HG02884 (cell line): Measurements from ENCODE around the gene PROX2.
A peak's percentile ranks its signal among the peaks of the same experiment; 100 is the strongest.

ENCODE experiments used
- ATAC-seq: cut with Tn5 transposase; IDR thresholded peaks from one replicate; pipeline ENCODE4 v1.9.1; 2021; ENCODE audit warnings: mild to moderate bottlenecking, moderate library complexity; ENCODE audit not compliant: unreplicated experiment

Gene PROX2

DNA sequence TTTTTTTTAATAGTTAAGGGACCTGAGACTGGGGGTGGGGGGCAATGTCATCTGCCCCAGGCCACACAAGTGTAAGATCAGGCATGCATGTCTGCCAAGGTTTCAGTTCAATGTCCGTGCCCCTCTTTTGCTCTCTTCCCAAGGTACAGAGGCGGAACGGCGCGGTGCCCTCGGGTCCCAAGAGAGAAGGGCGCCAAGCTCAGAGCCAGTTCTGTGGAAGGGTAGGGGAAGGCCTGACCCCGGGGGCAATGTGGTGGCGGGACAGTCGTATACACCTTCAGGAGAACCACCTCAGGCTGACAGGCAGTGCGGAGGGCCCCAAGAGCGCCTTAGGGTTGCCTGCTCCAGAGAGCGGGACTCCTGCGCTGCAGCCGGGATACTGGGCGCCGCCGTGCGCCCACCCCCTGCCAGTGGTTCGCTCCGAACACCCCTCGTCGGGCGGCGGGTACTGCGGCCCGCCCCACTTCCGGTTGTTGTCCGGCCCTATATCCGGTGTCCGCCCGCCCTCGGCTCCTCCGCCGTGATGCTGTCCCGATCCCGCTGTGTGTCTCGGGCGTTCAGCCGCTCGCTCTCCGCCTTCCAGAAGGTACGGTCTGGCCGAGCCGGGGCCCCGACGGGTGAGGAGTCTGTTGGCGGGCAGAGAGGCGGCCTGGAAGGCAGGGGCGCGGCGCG lies 5.6 kb upstream of the PROX2 start, which contains the start of gene DLST:
Gene DLST (plus strand): TSS at position 486 of the 672 bp plus-strand sequence. CDS start 38 bp downstream, at position 524.
- peak; percentile 83 for ATAC-seq

DNA sequence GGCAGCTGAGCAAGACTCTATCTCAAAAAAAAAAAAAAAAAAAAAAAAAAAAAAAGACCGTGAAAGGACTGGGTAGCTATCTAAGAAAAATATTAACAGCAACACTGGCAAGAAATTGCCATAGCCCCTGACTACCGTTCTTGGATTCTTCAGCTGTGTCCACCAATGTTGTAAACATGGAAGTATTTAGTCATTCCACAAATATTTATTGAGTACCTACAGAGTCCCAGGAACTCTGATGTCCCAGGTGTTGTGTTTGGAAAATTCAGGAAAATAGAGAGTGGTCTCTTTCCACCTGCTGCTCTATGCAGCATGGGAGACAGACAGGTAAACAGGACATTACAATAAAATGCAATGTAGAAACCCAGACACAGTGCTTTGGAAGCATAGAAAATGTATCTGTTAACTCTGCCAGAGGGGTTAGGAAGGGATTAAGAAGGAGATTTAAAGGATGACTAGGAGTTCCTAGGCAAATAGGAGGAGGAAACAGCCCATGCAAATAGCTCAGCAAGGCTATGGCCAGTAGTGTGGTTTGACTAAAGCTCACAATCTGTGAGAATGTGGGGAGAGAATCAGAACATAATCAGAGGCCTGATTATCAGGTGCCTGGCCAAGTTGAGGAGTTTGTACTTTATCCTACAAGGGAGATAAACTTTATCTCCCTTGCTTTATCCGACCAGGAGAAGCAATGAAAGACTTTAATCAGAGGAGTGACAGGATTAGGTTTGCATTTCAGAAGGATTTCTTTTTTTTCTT lies 3.7 kb upstream of the PROX2 start:
- no peak for ATAC-seq

GRCh38 chr14:74875204-74875603 lies 741 bp downstream of the PROX2 start:
- no peak for ATAC-seq

DNA sequence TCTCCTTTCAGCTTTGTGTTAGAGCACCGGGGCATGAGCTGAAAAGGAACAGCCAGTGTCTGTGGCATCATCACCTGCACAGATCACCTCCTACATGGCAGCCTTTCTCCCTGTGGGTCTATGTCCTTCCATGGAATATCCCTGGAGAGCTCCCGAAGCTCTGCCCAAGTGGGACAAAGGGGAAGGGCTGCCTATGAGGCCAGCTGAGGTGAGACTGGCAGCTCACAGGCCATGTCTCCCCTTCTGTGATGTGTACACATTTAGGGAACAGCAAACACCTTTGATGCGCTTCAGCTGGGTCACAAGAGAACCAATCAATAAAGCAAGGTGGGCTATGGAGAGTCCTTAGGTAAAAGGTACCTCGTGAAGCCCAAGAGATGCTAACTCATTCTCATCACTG lies 4.1 kb downstream of the PROX2 start:
- ATAC-seq = no peak

- no peak for ATAC-seq
Observed at GRCh38 chr14:74868739-74869138, 7.2 kb downstream of the PROX2 start.

DNA sequence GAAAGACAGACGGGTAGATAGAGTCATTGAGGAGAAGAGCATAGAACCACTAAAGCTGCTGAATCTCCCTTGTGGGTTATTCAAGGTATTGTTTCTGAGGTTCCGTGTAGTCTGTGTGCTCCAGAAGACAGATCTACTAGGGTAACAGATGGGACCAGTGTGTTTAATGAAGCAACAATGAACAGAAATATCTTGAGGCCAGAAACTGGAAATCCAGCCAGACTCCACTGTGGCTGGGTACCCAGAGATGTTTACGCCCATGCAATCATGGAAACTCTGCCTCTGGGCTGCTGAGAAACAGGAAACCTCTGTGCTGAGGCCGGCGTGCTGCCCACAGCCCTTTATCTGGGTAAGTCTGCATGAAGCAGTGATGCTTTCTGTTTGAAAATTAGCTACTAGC lies 8.3 kb downstream of the PROX2 start:
- no peak for ATAC-seq

DNA sequence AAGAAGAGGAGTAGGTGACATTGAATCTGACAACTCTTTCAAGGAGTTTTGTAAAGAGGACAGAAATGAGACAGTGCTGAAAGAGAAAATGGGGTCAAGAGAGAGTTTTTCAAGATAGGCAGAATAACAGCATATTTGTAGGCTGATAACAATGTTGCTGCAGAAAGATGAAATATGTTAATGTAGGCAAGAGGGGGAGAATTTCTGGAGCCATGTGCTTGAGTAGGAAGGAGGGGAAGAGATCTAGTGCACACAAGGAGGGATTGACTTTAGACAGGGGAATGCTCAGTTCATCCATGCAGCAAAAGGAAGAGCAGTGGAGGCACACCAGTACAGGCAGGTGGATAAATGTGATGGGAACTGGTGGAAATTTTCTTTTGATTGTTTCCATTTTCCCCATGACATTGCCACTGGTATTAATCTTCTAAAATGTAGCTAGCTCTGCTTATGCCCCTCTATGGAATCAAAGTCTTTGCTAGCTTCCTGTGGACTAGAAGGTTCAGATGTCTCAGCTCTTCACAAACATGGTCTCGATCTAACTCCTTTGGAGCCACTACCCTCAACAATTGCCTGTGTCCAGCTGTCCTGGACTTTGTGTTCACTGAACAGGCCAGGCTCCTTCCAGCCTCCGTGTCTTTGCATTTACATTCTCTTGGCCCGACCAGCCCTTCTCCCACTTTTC lies 9.1 kb downstream of the PROX2 start:
- no peak for ATAC-seq

- no peak for ATAC-seq
Observed at GRCh38 chr14:74865156-74865555, 10.8 kb downstream of the PROX2 start.

DNA sequence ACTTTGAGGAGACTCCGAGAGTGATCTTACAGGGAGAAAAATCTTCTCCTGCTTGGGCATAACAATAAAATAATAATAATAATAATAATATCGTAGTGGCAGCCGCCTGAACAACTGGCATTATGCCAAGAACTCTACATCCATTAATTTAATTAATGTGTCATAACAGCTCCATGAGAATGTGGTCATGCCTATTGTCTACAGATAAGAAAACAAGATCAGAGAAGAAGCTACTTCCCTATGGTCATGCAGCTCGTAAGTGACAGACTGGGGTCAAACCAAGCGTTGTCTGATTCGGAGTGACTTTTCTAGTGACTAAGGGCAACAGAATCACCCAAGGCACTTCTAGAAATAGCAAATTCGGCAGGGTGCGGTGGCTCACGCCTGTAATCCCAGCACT lies 11.7 kb downstream of the PROX2 start:
- ATAC-seq = no peak

- no peak for ATAC-seq
Observed at GRCh38 chr14:74863274-74863673, 12.7 kb downstream of the PROX2 start.

- ATAC-seq = no peak
Observed at GRCh38 chr14:74861734-74862090, 14.2 kb downstream of the PROX2 start.

DNA sequence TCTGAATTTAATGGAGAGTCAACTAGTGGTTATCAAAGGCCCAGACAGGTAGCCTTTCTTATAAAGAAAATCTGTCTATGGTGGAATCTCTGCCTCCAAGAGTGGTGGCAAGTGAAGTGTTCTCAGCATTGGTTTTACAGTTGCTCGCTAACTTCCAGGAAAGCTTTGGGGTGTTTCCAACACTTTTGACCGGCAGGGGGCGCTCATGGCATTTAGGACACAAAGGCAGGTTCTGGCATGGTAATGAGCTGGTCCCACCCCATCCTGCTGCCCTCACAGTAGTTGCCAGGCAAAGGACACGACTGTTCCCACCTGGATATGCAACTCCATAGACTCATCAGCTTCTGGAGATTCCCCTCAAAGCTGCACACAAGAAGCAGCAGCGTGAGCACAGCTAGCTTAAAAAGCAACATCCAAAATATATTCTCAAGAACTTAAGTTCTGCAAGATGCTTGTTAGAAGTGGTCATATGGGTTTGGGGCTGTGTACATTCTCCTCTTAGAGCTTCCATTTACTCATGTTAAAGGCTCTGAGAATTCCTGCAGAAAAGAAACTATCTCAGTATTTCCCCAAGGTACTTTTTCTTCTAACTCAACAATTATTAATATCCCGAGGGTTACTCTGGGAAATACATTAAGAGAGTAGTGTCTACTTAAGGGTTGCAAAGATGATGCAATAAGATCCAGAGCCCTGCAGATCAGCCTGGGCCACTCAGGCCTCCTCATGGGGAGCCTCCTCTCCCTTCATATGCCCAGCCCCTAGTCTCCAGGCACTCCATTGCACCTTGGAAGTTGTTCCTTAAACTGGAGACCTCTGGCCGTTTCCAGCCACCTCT lies 14.8 kb downstream of the PROX2 start:
- ATAC-seq = no peak

GRCh38 chr14:74859757-74860552 lies 16.0 kb downstream of the PROX2 start:
- ATAC-seq = no peak

GRCh38 chr14:74858022-74858421 lies 17.9 kb downstream of the PROX2 start:
- no peak for ATAC-seq

DNA sequence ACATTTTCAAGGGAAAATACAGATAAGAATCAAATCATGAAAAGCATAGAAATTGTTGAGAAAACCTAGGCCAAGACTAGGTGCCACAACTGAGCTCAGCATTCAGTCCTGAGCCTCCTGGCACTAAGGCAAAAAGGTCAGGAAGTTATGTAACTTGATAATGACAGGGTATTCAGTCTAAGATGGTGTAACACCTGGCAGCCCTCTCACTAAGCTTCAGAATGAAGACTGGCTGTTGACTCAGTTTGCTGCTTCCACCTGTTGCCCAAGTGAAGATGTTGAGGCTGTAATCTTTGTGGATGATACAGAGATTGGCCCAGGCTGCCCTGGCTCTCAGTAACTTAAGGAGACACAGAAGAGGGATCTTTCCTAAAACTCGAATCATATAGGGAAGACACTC lies 19.6 kb downstream of the PROX2 start:
- no peak for ATAC-seq

DNA sequence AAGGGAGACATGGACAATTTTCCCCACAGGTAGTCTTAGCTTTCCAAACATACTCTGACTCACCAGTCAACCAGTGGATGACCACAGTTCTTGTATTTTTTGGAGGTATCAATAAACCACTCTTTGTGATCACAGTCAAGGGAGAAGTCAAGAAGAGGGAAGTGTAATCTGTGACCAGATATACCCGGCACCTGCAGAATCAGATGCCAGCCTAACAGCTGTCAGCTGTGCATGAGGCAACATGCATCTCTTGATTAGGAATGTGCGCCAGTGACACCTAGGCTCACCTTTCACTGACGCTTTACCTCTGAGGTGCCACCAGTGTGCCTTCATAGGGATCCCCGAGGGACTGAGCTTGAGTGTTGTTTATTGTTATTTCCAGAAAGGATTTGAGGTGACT lies 20.0 kb downstream of the PROX2 start:
- no peak for ATAC-seq

DNA sequence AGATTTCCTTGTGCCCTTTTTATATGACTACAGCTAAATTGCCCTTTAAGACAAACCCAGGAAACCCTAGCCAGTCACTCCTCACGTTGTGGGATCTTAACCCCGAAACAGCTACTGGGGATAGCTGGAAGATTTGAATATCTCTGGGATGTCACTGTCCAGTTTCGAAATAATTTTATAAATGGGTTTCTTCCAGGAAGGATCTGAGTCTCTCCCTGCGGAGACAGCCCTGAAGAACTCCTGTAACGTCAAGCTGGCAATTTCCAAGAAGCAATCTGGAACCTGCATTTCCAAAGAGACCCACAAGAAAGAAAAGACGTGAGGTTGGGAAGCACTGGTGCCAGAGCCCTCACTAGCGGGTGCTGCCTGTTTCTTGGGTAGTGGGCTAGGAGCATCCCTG lies 20.9 kb downstream of the PROX2 start:
- ATAC-seq = no peak

DNA sequence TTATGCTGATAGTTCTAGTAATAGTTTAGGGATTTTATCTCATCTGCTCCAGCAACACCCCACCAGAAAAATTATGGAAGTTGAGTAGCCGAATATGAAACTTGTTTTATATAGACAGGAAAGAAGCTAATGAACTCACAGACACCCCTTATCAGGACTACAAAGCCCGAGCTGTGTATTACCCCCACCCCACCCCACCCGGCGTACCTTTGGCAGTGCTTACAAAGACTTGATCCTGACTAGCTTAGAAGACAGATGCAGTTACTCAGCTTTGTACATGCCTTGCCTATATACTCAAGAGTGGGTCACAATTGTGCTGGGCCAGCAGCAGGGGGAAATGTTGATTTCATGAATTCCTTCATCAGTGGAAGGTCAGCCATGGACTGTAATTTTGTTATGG lies 22.4 kb downstream of the PROX2 start:
- no peak for ATAC-seq

- no peak for ATAC-seq
Observed at GRCh38 chr14:74852922-74853530, 22.9 kb downstream of the PROX2 start.

DNA sequence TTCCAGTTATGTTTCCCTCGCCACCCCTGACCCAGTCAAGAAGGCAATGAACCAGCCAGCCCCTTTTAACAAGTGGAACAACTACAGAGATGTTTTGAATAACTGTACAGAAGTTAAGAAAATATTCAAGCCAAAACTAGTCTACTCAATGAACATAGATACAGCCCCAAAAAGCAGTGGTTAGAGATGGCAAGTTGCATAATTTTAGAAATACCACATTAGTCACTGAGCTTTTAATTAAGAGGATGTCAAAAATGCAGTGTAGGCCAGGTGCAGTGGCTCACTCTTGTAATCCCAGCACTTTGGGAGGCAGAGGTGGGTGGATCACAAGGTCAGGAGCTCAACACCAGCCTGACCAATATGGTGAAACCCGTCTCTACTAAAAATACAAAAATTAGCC lies 27.2 kb downstream of the PROX2 start:
- ATAC-seq = no peak
